ENCODE data around the gene DLG1. TPM values are rescaled to one million over a fixed set of nuclear protein-coding genes. Genes with fewer than 3 reads are reported as not detected.

Gene DLG1
- total RNA-seq, 2 experiments from 2014 or later = 48.9 to 95.1 TPM

DNA sequence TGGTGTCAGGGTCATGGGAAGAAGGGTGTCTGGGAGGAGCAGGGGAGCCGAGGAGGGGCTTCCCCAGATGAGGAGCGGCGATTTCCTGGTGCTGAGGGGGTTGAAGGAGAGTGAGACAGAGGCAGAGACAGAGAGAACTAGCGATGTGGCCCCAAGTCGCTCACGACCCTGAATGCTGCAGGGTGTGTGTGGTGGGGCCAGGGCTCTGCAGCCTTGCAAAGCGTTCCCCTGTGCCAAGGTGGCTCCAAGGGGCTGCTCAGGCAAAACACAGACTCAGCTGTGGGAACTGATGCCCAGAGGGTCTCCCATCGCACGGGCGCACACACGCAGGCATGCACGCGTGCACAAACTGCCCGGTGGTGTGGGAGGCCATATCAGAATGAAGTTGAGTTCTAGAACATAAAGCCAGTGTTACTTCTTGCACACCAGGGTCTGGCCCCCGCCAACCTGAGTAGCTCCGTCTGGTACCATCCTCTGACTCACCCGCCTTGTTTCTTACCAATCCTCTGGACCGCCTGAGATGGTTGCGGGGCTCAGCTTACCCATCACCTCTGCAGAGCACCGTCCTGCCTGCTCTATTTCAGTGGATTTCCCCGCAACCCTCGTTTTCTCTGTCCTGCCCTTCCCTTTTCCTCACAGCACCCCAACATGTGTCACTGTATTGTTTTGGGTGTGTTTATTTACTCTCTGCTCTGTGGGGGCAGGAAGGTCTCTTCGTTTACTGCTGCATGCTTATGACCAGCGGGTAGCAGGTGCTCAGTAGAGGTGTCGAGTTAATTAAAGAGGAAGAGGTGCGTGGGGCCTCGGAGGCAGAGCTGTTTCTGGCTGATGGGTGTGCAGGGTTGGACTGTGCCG lies 273.3 kb downstream of the DLG1 start:
- BruUV-seq (replicated peaks) = no TSS peak
- H3K9me3 ChIP-seq (ENCODE audit: low read length) = no peaks in the 10 kb centered on the region
- intact Hi-C loops (cut with micrococcal nuclease; ENCODE audit: unreplicated experiment) = no loop called here

DNA sequence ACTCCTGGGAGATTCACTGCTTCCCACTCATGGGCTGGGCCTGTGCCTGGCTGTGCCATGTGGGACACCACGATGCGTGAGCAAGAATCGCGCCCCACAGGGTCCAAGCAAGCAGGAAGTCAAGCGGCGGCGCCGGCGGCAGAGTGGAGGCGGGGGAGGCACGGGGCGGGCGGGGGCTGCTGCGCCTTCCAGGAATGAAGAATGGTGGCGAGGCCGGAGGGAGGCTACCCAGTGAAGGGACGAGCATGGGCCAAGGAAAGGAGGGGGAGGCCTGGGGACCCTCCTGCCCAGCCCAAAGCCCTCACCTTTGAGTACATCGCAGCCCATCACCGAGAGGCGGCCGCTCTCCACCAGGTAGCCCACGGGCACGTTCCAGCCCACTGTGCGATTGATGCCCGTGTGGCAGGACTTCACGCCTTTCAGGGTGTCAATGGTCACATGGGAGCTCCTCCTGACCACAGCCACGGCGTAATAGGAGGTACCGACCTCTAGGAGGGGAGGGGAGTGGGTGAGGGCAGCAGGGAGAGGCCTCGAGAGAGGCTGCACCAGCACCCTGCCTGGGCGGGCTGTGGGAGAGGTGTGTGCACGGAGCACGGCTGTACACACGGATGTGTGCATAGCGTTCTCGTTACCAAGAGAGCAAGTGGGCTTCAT lies 274.3 kb downstream of the DLG1 start:
- Histone ChIP-seq H3K9me2 (ENCODE audit: insufficient read depth, low read length) (no peaks in the 10 kb centered on the region), H3K79me2 (ENCODE audit: insufficient read depth, low read depth, low read length) (no peaks in the 10 kb centered on the region), H3K27ac (ENCODE audit: low read depth, low read length, poor library complexity, severe bottlenecking) (peak overlapping the region; percentile 56), H4K20me1 (ENCODE audit: insufficient read depth, low read length) (no peaks in the 10 kb centered on the region), H3K4me3 (ENCODE audit: low read depth, low read length, poor library complexity, severe bottlenecking) (peak overlapping the region; percentile 56), H3K4me2 (ENCODE audit: low read length) (peak overlapping the region; percentile 90), H2AFZ (ENCODE audit: low read length) (peak overlapping the region; percentile 75; the same call in 1 of the 2 replicates), H3K4me1 (ENCODE audit: insufficient read depth, low read length, poor library complexity, severe bottlenecking) (peaks cover 36% of the 10 kb centered on the region), H3K9me3 (ENCODE audit: low read length) (no peaks in the 10 kb centered on the region), H3K36me3 (ENCODE audit: insufficient read depth, low read length) (no peaks in the 10 kb centered on the region)
- no peak for DNase-seq (ENCODE audit: low spot score)
- no peak for TF ChIP-seq EZH2phosphoT487 (IDR thresholded peaks at IDR 0.05; ENCODE audit: borderline replicate concordance, low read depth, low read length)
- TF ChIP-seq, protein P1, sequence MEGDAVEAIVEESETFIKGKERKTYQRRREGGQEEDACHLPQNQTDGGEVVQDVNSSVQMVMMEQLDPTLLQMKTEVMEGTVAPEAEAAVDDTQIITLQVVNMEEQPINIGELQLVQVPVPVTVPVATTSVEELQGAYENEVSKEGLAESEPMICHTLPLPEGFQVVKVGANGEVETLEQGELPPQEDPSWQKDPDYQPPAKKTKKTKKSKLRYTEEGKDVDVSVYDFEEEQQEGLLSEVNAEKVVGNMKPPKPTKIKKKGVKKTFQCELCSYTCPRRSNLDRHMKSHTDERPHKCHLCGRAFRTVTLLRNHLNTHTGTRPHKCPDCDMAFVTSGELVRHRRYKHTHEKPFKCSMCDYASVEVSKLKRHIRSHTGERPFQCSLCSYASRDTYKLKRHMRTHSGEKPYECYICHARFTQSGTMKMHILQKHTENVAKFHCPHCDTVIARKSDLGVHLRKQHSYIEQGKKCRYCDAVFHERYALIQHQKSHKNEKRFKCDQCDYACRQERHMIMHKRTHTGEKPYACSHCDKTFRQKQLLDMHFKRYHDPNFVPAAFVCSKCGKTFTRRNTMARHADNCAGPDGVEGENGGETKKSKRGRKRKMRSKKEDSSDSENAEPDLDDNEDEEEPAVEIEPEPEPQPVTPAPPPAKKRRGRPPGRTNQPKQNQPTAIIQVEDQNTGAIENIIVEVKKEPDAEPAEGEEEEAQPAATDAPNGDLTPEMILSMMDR (conservative IDR thresholded peaks at IDR 0.05; ENCODE audit: low read length) = no peak
- BruUV-seq (replicated peaks) = no TSS peak
- intact Hi-C loops (cut with micrococcal nuclease; ENCODE audit: unreplicated experiment) = loop anchor here (1.0 kb wide), 1 partner anchor 22 kb away; no protein-coding TSS in a partner anchor
- CTCF ChIA-PET (ENCODE audit: unreplicated experiment) = no interaction called here
- POLR2A ChIA-PET = no interaction called here

More for the DNA sequence above, 273.3 kb downstream of the DLG1 start:
- TF ChIP-seq EZH2phosphoT487 (IDR thresholded peaks at IDR 0.05; ENCODE audit: borderline replicate concordance, low read depth, low read length) = no peak
- TF ChIP-seq, protein P1 (conservative IDR thresholded peaks at IDR 0.05; ENCODE audit: low read length) = no peak
- no peak overlapping the region for H3K27ac ChIP-seq (ENCODE audit: low read depth, low read length, poor library complexity, severe bottlenecking)
- no peaks in the 10 kb centered on the region for H3K9me2 ChIP-seq (ENCODE audit: insufficient read depth, low read length)
- H4K20me1 ChIP-seq (ENCODE audit: insufficient read depth, low read length) = no peaks in the 10 kb centered on the region
- peaks cover 39% of the 10 kb centered on the region for H3K4me1 ChIP-seq (ENCODE audit: insufficient read depth, low read length, poor library complexity, severe bottlenecking)
- H3K4me2 ChIP-seq (ENCODE audit: low read length) = no peak overlapping the region
- POLR2A ChIA-PET = no interaction called here
- DNase-seq (ENCODE audit: low spot score) = no peak
- CTCF ChIA-PET (ENCODE audit: unreplicated experiment) = no interaction called here
- no peaks in the 10 kb centered on the region for H3K36me3 ChIP-seq (ENCODE audit: insufficient read depth, low read length)
- no peak overlapping the region for H3K4me3 ChIP-seq (ENCODE audit: low read depth, low read length, poor library complexity, severe bottlenecking)
- no peaks in the 10 kb centered on the region for H3K79me2 ChIP-seq (ENCODE audit: insufficient read depth, low read depth, low read length)
- no peak overlapping the region for H2AFZ ChIP-seq (ENCODE audit: low read length)
